ENCODE results near the gene SPTLC3. TPM values are rescaled to one million over a fixed set of nuclear protein-coding genes. Genes with fewer than 3 reads are reported as not detected.

Gene SPTLC3
- total and polyA plus RNA-seq, 4 donors = 1.4 to 12.1 (median 2.9) TPM

GRCh38 chr20:12968472-12968871 is 40.3 kb upstream of the SPTLC3 start:
- no peaks in the 10 kb centered on the region for H3K36me3 ChIP-seq (ENCODE audit: control insufficient read depth in 1 of 2, insufficient read depth in 2 of 2, low read length in 1 of 2)
- WGBS, 2 donors = 86 to 89% methylated on average over 4 of the region's 4 CpGs
- ATAC-seq (ENCODE audit: low FRiP score) (no peak), DNase-seq (no peak)
- no peaks in the 10 kb centered on the region for H3K4me1 ChIP-seq (ENCODE audit: control insufficient read depth in 1 of 2, insufficient read depth in 2 of 2, low read length in 2 of 2)
- H3K4me3 ChIP-seq (ENCODE audit: low read length in 2 of 2) = no peak overlapping the region
- intact Hi-C loops (cut with DNase I) = loop anchor here in 1 of 2 donors (5.0 kb wide), 2 partner anchors 41 to 139 kb away; no protein-coding TSS in a partner anchor
- H3K27me3 ChIP-seq (ENCODE audit: control insufficient read depth in 1 of 2, insufficient read depth in 2 of 2, low read length in 1 of 2) = no peaks in the 10 kb centered on the region
- no peaks in the 10 kb centered on the region for H3K9me3 ChIP-seq (ENCODE audit: control insufficient read depth, low read length)
- H3K27ac ChIP-seq (ENCODE audit: low read depth in 1 of 2, low read length in 2 of 2) = no peak overlapping the region

GRCh38 chr20:12969071-12969669 is 39.6 kb upstream of the SPTLC3 start:
- no peak for DNase-seq
- Histone ChIP-seq H3K4me1 (ENCODE audit: control insufficient read depth in 1 of 2, insufficient read depth in 2 of 2, low read length in 2 of 2) (no peaks in the 10 kb centered on the region), H3K36me3 (ENCODE audit: control insufficient read depth in 1 of 2, insufficient read depth in 2 of 2, low read length in 1 of 2) (no peaks in the 10 kb centered on the region), H3K27ac (ENCODE audit: low read depth in 1 of 2, low read length in 2 of 2) (no peak overlapping the region), H3K9me3 (ENCODE audit: control insufficient read depth, low read length) (no peaks in the 10 kb centered on the region), H3K27me3 (ENCODE audit: control insufficient read depth in 1 of 2, insufficient read depth in 2 of 2, low read length in 1 of 2) (no peaks in the 10 kb centered on the region), H3K4me3 (ENCODE audit: low read length in 2 of 2) (no peak overlapping the region)
- intact Hi-C loops (cut with DNase I) = loop anchor here in 1 of 2 donors (5.0 kb wide), 2 partner anchors 42 to 138 kb away; no protein-coding TSS in a partner anchor
- no peak for ATAC-seq (ENCODE audit: low FRiP score)
- WGBS, 2 donors = 81 to 87% methylated on average over 7 of the region's 7 CpGs

GRCh38 chr20:12970372-12970821 is 38.4 kb upstream of the SPTLC3 start:
- no peak overlapping the region for H3K27ac ChIP-seq (ENCODE audit: low read depth in 1 of 2, low read length in 2 of 2)
- no peaks in the 10 kb centered on the region for H3K27me3 ChIP-seq (ENCODE audit: control insufficient read depth in 1 of 2, insufficient read depth in 2 of 2, low read length in 1 of 2)
- 31 to 34% methylated on average over 4 of the region's 4 CpGs for WGBS, 2 donors
- H3K36me3 ChIP-seq (ENCODE audit: control insufficient read depth in 1 of 2, insufficient read depth in 2 of 2, low read length in 1 of 2) = no peaks in the 10 kb centered on the region
- no peaks in the 10 kb centered on the region for H3K9me3 ChIP-seq (ENCODE audit: control insufficient read depth, low read length)
- no peaks in the 10 kb centered on the region for H3K4me1 ChIP-seq (ENCODE audit: control insufficient read depth in 1 of 2, insufficient read depth in 2 of 2, low read length in 2 of 2)
- DNase-seq (no peak), ATAC-seq (ENCODE audit: low FRiP score) (peak; percentile 68)
- intact Hi-C loops (cut with DNase I) = loop anchor here in 1 of 2 donors (2.0 kb wide), 1 partner anchor 136 kb away; no protein-coding TSS in a partner anchor
- no peak overlapping the region for H3K4me3 ChIP-seq (ENCODE audit: low read length in 2 of 2)

GRCh38 chr20:12975833-12976608 is 32.8 kb upstream of the SPTLC3 start:
- ATAC-seq (ENCODE audit: low FRiP score) (no peak), DNase-seq (no peak)
- Histone ChIP-seq H3K4me1 (ENCODE audit: control insufficient read depth in 1 of 2, insufficient read depth in 2 of 2, low read length in 2 of 2) (no peaks in the 10 kb centered on the region), H3K9me3 (ENCODE audit: control insufficient read depth, low read length) (no peaks in the 10 kb centered on the region), H3K4me3 (ENCODE audit: low read length in 2 of 2) (no peak overlapping the region), H3K27ac (ENCODE audit: low read depth in 1 of 2, low read length in 2 of 2) (no peak overlapping the region), H3K36me3 (ENCODE audit: control insufficient read depth in 1 of 2, insufficient read depth in 2 of 2, low read length in 1 of 2) (no peaks in the 10 kb centered on the region), H3K27me3 (ENCODE audit: control insufficient read depth in 1 of 2, insufficient read depth in 2 of 2, low read length in 1 of 2) (no peaks in the 10 kb centered on the region)
- WGBS, 2 donors = 78 to 82% methylated on average over 4 of the region's 4 CpGs
- intact Hi-C loops (cut with DNase I) = no loop called here

GRCh38 chr20:12976720-12977309 is 32.0 kb upstream of the SPTLC3 start:
- Histone ChIP-seq H3K9me3 (ENCODE audit: control insufficient read depth, low read length) (no peaks in the 10 kb centered on the region), H3K27ac (ENCODE audit: low read depth in 1 of 2, low read length in 2 of 2) (no peak overlapping the region)
- intact Hi-C loops (cut with DNase I) = no loop called here

GRCh38 chr20:12977328-12978125 is 31.2 kb upstream of the SPTLC3 start:
- WGBS, 2 donors = 46 to 69% methylated on average over 3 of the region's 3 CpGs
- no peaks in the 10 kb centered on the region for H3K36me3 ChIP-seq (ENCODE audit: control insufficient read depth in 1 of 2, insufficient read depth in 2 of 2, low read length in 1 of 2)
- H3K4me1 ChIP-seq (ENCODE audit: control insufficient read depth in 1 of 2, insufficient read depth in 2 of 2, low read length in 2 of 2) = no peaks in the 10 kb centered on the region
- peaks cover 2% of the 10 kb centered on the region for H3K9me3 ChIP-seq (ENCODE audit: control insufficient read depth, low read length)
- intact Hi-C loops (cut with DNase I) = no loop called here
- DNase-seq (no peak), ATAC-seq (ENCODE audit: low FRiP score) (no peak)
- no peaks in the 10 kb centered on the region for H3K27me3 ChIP-seq (ENCODE audit: control insufficient read depth in 1 of 2, insufficient read depth in 2 of 2, low read length in 1 of 2)
- no peak overlapping the region for H3K4me3 ChIP-seq (ENCODE audit: low read length in 2 of 2)
- H3K27ac ChIP-seq (ENCODE audit: low read depth in 1 of 2, low read length in 2 of 2) = no peak overlapping the region

More at GRCh38 chr20:12976720-12977309, 32.0 kb upstream of the SPTLC3 start:
- no peaks in the 10 kb centered on the region for H3K27me3 ChIP-seq (ENCODE audit: control insufficient read depth in 1 of 2, insufficient read depth in 2 of 2, low read length in 1 of 2)
- no peaks in the 10 kb centered on the region for H3K36me3 ChIP-seq (ENCODE audit: control insufficient read depth in 1 of 2, insufficient read depth in 2 of 2, low read length in 1 of 2)
- ATAC-seq (ENCODE audit: low FRiP score) (no peak), DNase-seq (no peak)
- no peak overlapping the region for H3K4me3 ChIP-seq (ENCODE audit: low read length in 2 of 2)
- WGBS, 2 donors = 76 to 79% methylated on average over 6 of the region's 6 CpGs
- no peaks in the 10 kb centered on the region for H3K4me1 ChIP-seq (ENCODE audit: control insufficient read depth in 1 of 2, insufficient read depth in 2 of 2, low read length in 2 of 2)

- DNase-seq (no peak), ATAC-seq (ENCODE audit: low FRiP score) (no peak)
- no peaks in the 10 kb centered on the region for H3K36me3 ChIP-seq (ENCODE audit: control insufficient read depth in 1 of 2, insufficient read depth in 2 of 2, low read length in 1 of 2)
- WGBS, 2 donors = 89 to 94% methylated on average over 1 of the region's 1 CpG
- no peak overlapping the region for H3K27ac ChIP-seq (ENCODE audit: low read depth in 1 of 2, low read length in 2 of 2)
- H3K27me3 ChIP-seq (ENCODE audit: control insufficient read depth in 1 of 2, insufficient read depth in 2 of 2, low read length in 1 of 2) = no peaks in the 10 kb centered on the region
- H3K4me1 ChIP-seq (ENCODE audit: control insufficient read depth in 1 of 2, insufficient read depth in 2 of 2, low read length in 2 of 2) = no peaks in the 10 kb centered on the region
- no peak overlapping the region for H3K4me3 ChIP-seq (ENCODE audit: low read length in 2 of 2)
- intact Hi-C loops (cut with DNase I) = no loop called here
- H3K9me3 ChIP-seq (ENCODE audit: control insufficient read depth, low read length) = peaks cover 2% of the 10 kb centered on the region
Measured at GRCh38 chr20:12978126-12978394, 30.7 kb upstream of the SPTLC3 start.

- no peak overlapping the region for H3K4me3 ChIP-seq (ENCODE audit: low read length in 2 of 2)
- ATAC-seq (ENCODE audit: low FRiP score) = no peak
- intact Hi-C loops (cut with DNase I) = no loop called here
- peaks cover 2% of the 10 kb centered on the region for H3K9me3 ChIP-seq (ENCODE audit: control insufficient read depth, low read length)
- no peak overlapping the region for H3K27ac ChIP-seq (ENCODE audit: low read depth in 1 of 2, low read length in 2 of 2)
- no peaks in the 10 kb centered on the region for H3K4me1 ChIP-seq (ENCODE audit: control insufficient read depth in 1 of 2, insufficient read depth in 2 of 2, low read length in 2 of 2)
- H3K27me3 ChIP-seq (ENCODE audit: control insufficient read depth in 1 of 2, insufficient read depth in 2 of 2, low read length in 1 of 2) = no peaks in the 10 kb centered on the region
- H3K36me3 ChIP-seq (ENCODE audit: control insufficient read depth in 1 of 2, insufficient read depth in 2 of 2, low read length in 1 of 2) = no peaks in the 10 kb centered on the region
- 77 to 86% methylated on average over 4 of the region's 4 CpGs for WGBS, 2 donors
- no peak for DNase-seq
Measured at GRCh38 chr20:12978613-12979495, 29.9 kb upstream of the SPTLC3 start.

All from aorta (tissue), 5 donors.